DLD1 (cell line): ENCODE measurements around the gene KIF26B.
"Not testable (repeated sequence)": the region's sequence is repeated elsewhere in the genome, so short reads cannot be mapped to it uniquely, and the experiment has no call there.

Experiments
- in situ Hi-C: cut with HindIII; loops from 2 replicates; pipeline ENCODE4 v1.10.0; 2017; ENCODE audit warnings: low sequenced_read_pairs

The KIF26B gene

DNA sequence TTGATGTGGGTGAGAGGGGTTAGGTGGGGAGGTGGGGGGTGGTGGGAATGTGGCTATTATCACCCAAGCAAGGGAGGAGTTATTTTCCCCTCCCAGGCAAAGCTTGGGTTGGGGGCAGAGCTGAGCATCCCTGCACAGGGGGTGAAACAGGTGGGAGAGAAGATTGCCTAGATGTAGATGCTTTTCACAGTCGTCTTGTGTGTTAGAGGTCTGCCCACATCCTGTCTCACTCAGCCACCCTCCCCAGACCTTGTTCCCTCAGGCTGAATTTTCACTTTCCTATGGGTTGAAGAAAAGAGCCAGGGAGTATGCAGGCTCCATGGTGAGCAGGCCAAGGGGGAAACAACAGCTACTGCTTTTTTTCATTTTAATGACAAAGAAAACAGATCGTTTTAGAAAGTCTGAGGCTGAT is 223.5 kb downstream of the KIF26B start:
- in situ Hi-C loops, result no loop called here

- in situ Hi-C loops, result no loop called here
Observed at GRCh38 chr1:245378745-245379144, 224.0 kb downstream of the KIF26B start.

DNA sequence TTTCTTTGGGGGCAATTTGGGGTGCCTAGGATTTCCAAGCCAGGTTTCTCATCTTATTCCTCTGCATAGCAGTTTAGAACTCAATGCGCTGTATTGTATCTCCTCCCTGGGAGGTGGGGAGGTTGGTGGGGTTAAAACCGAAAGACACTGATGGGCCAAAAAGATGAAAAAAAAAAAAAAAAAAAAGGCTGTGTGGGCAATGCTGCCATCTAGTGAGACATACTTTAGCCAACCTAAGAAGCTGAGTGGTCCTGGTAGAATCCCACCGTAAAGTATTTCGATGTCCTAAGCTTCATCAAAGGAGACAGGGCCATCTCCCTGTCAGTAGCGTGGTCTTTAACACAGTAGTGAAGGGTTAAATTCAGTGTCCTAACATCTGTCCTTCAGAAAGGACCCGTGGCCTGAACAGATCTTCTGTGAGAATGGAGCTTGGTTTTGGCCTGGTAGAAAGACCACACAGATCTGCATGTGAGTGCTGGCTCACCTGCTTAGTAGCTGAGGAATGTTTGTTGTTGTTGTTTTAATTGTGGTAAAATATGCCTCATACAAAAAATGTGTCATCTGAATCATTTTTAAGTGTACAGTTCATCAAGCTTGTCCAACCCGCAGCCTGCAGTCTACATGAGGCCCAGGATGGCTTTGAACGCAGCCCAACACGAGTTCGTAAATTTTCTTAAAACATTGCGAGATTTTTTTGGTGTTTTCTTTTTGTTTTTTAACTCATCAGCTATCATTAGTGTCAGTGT is 226.2 kb downstream of the KIF26B start:
- in situ Hi-C loops, result no loop called here

GRCh38 chr1:245382981-245383380 is 228.2 kb downstream of the KIF26B start:
- in situ Hi-C loops, result no loop called here

DNA sequence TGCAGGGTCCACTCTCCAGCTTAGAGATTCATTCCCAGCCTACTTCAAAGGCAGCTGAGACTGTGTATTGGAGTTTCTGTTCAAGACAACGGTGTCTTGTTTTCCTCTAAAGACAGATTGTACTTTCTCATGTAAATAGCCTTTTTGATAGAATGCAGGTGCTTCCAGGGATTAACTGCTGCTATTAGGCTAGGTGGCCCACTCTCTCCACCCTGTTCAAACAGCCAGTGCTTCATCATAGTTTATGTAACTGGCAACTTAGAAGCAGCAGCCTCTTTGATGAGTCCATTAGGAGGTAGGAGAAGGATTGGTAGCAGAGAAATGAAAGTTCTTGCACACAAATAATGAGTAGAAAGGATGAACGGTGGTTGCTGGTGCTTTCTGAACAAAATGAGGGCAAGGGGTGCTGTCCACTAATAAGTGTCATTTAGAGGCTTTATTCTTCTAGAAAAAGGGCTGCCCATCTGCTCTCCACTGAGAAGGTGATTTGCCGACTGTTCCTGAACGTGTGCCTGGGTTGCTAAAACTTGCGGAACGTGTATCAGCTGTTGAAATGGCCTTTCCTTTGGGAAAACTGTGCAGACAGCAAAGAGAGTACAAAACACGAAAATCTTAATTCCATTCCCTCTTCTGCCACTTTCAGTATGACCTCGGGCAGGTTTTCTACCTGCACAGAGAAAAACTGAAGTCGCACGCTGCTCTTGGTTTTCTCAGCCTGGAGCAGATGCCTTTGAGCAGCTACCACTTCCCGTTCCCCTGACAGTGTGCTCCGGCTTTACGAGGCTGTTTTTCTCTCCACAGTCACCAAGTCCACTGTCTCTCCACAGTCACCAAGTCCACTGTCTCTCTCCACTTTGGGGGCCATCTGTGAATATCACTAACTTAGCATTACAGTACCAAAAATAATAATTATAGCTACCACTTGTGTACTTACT is 228.9 kb downstream of the KIF26B start:
- in situ Hi-C loops, result no loop called here

- in situ Hi-C loops, result no loop called here
Observed at GRCh38 chr1:245386297-245386971, 231.6 kb downstream of the KIF26B start.

DNA sequence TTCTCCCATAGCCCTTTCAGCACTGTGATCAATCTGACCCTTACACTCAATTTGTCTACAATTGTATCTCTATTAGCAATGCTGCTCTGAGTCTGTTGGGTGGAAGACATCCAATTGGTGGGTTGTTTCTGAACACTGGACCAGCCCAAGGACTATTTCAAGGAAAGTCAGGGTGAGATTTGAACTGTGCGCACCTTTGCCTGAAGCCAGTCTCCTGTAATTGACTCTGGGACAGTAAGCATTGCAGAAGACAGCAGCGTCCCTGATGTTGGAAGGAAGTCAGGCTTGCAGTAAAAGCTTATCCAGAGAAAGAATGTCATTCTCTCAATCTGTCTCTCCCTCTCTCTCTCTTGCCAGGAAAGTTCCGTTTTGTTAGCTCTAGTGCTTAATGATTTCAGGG is 233.9 kb downstream of the KIF26B start:
- in situ Hi-C loops, result no loop called here

GRCh38 chr1:245389873-245390272 is 235.1 kb downstream of the KIF26B start:
- in situ Hi-C loops, result no loop called here

- in situ Hi-C loops, result no loop called here
Observed at GRCh38 chr1:245390975-245391374, 236.2 kb downstream of the KIF26B start.

DNA sequence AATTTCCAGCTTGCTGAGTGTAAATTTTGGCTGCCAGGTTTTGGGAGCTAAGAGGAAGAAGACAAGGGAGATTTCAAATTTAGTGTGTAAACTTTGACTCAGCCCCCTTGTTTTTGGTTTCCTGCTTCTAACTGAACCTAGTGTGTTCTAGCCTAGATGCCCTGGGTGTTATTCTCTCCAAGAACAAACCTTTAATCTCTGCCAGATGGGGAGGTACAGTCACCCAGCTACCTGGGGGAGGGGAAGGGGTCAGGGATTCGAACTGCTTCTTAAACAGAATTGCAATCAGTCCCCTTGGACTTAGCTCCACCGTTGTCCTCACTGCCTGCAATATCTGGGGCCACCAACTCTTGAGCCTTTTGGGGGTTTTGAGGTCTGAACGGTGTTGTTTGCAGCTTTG is 238.9 kb downstream of the KIF26B start:
- in situ Hi-C loops, result no loop called here

DNA sequence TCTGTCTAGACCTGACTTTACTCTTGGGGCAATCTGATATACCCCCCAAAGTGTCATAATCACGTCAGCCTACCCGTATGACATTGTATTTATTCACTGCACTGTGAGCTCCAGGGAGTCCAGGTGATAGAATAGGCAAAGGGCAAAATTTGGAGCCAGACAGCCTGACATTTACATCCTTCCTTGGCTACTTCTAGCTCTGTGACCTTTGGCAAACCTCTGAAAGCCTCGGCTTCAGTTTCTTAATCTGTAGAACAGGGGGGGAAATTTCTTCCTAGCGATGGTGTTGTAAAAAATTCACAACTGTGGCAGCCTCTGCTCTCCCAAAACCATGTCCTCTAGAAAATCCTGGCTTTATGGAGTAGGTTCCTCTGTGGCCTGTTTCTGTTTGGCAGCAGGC is 240.9 kb downstream of the KIF26B start:
- in situ Hi-C loops, result no loop called here

- in situ Hi-C loops, result no loop called here
Observed at GRCh38 chr1:245396615-245397014, 241.8 kb downstream of the KIF26B start.

- in situ Hi-C loops, result no loop called here
Observed at GRCh38 chr1:245397771-245398170, 243.0 kb downstream of the KIF26B start.

DNA sequence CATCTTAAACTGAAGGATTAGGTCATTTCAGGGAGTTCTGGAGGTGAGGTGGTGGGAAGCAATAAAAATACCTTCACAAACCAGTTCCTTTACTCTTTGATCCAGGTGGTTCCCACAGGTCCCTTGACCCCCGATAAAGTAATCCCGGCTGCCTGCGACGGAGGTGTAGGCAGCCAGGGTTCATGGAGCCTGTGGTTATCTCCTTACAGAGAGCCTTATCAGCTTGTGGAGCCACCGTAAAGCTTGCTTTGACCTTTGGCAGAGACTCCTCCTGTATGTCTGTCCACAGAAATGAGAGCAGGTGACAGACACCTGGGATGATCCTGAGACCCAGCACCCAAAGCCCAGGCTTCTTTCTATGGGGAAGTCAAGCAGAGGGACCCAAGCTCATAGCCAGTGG is 243.4 kb downstream of the KIF26B start:
- in situ Hi-C loops, result no loop called here

- in situ Hi-C loops, result no loop called here
Observed at GRCh38 chr1:245401881-245402587, 247.2 kb downstream of the KIF26B start.

GRCh38 chr1:245402998-245403397 is 248.2 kb downstream of the KIF26B start:
- in situ Hi-C loops, result not testable (repeated sequence)

- in situ Hi-C loops, result no loop called here
Observed at GRCh38 chr1:245404527-245404926, 249.7 kb downstream of the KIF26B start.

GRCh38 chr1:245404952-245405351 is 250.2 kb downstream of the KIF26B start:
- in situ Hi-C loops, result no loop called here

DNA sequence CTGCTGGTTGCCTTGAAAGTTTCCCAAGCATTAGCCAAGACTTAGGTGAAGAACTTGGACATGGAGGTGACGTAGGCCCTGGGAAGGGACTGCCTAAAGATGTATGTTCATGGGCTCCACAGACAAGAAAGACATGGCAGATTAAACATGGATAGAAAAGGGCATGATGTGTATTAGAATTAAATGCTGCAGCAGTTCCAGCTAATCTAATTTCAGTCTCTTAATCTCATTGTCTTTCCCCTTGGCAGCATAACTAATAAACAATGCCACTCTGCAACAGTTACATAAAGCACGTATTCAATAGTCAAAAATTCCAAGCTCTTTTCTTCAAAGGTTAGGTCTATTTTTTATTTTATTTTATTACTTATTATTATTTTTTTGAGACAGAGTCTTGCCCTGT is 251.6 kb downstream of the KIF26B start:
- in situ Hi-C loops, result no loop called here

GRCh38 chr1:245407983-245408382 is 253.2 kb downstream of the KIF26B start:
- in situ Hi-C loops, result no loop called here
